IMR-90 (cell line): ENCODE measurements around the gene THADA. TPM values are rescaled to one million over a fixed set of nuclear protein-coding genes. Genes with fewer than 3 reads are reported as not detected.

ENCODE experiments used
- ATAC-seq: fragments of 200-7000 bp; cut with Tn5 transposase; 2 replicates; pipeline ENCODE4 v1.9.1; 2020; ENCODE audit warnings: low read depth, mild to moderate bottlenecking, moderate library complexity
- BruUV-seq: library from RNA; stranded (reverse); fragments of 400-500 nt; replicated peaks from 2 replicates; lab custom pipeline; 2021; lab: Mats Ljungman, UMichigan
- CTCF ChIA-PET: fragments of 300-600 bp; formaldehyde crosslinking; extraction: SDS; loops from one replicate; lab custom pipeline; 2021; ENCODE audit warnings: antibody characterized with exemption; lab: Yijun Ruan, JAX
- POLR2A ChIA-PET: fragments of 300-600 bp; sonication (Branson Sonifier 250); formaldehyde crosslinking; loops from one replicate; lab custom pipeline; 2022; ENCODE audit warnings: antibody characterized with exemption; ENCODE audit not compliant: unreplicated experiment; lab: Charles Lee
- DNase-seq: peaks from one replicate; pipeline ENCODE4 v3.0.0; 2013
- H2AFZ ChIP-seq: replicated peaks from 2 replicates; pipeline ENCODE3; 2013; ENCODE audit warnings: low read length, mild to moderate bottlenecking; ENCODE audit not compliant: poor library complexity
- H2AK5ac ChIP-seq: 2 replicates; pipeline ENCODE4 v1.6.1; 2013; ENCODE audit warnings: low read depth, low read length, inconsistent platforms
- H2AK9ac ChIP-seq: replicated peaks from 2 replicates; pipeline ENCODE3; 2013; ENCODE audit warnings: mild to moderate bottlenecking, low read depth, low read length, moderate library complexity; ENCODE audit not compliant: poor library complexity
- H2BK120ac ChIP-seq: 2 replicates; pipeline ENCODE4 v1.6.1; 2013; ENCODE audit warnings: low read depth, low read length, inconsistent platforms
- H2BK15ac ChIP-seq: 3 replicates; pipeline ENCODE4 v1.6.1; 2013; ENCODE audit warnings: low read depth, low read length, inconsistent platforms
- H2BK20ac ChIP-seq: 2 replicates; pipeline ENCODE4 v1.6.1; 2013; ENCODE audit warnings: low read depth, mild to moderate bottlenecking, inconsistent platforms, low read length, moderate library complexity
- H2BK5ac ChIP-seq: 2 replicates; pipeline ENCODE4 v1.6.1; 2013; ENCODE audit warnings: mild to moderate bottlenecking, low read depth, low read length, inconsistent platforms; ENCODE audit not compliant: poor library complexity, severe bottlenecking
- H3K14ac ChIP-seq: replicated peaks from 2 replicates; pipeline ENCODE4 v1.6.1; 2013; ENCODE audit warnings: low read depth, low read length, inconsistent platforms
- H3K18ac ChIP-seq: 2 replicates; pipeline ENCODE4 v1.6.1; 2013; ENCODE audit warnings: low read depth, low read length, control low read depth
- H3K23ac ChIP-seq: 2 replicates; pipeline ENCODE4 v1.6.1; 2013; ENCODE audit warnings: low read depth, low read length, inconsistent platforms
- H3K27ac ChIP-seq: 2 replicates; pipeline ENCODE4 v1.5.1; 2013; ENCODE audit warnings: mild to moderate bottlenecking, control low read depth, low read length; ENCODE audit not compliant: insufficient read depth
- H3K27me3 ChIP-seq: 2 replicates; pipeline ENCODE4 v1.6.1; 2013; ENCODE audit warnings: low read length; ENCODE audit not compliant: control insufficient read depth, insufficient read depth
- H3K36me3 ChIP-seq: 2 replicates; pipeline ENCODE4 v1.6.1; 2013; ENCODE audit warnings: low read length, mixed read lengths; ENCODE audit not compliant: control insufficient read depth, insufficient read depth
- H3K4ac ChIP-seq: 2 replicates; pipeline ENCODE4 v1.6.1; 2013; ENCODE audit warnings: low read depth, low read length, inconsistent platforms
- H3K4me1 ChIP-seq: 2 replicates; pipeline ENCODE4 v1.6.1; 2013; ENCODE audit warnings: low read length, mixed read lengths; ENCODE audit not compliant: control insufficient read depth, insufficient read depth
- H3K4me2 ChIP-seq: 2 replicates; pipeline ENCODE4 v1.6.1; 2013; ENCODE audit warnings: low read depth, mild to moderate bottlenecking, control low read depth, low read length, moderate library complexity
- H3K4me3 ChIP-seq: 2 replicates; pipeline ENCODE4 v1.5.1; 2013; ENCODE audit warnings: low read depth, mild to moderate bottlenecking, control low read depth, low read length, moderate library complexity; ENCODE audit not compliant: insufficient read depth
- H3K56ac ChIP-seq: 2 replicates; pipeline ENCODE4 v1.6.1; 2013; ENCODE audit warnings: low read length, inconsistent platforms; ENCODE audit not compliant: insufficient read depth; ENCODE audit errors: extremely low read depth
- H3K79me1 ChIP-seq, 2 experiments: 2 replicates each; pipeline ENCODE4 v1.6.1; 2013; ENCODE audit warnings: low read length in 2 of 2, inconsistent platforms in 1 of 2, low read depth in 1 of 2
- H3K9ac ChIP-seq: 2 replicates; pipeline ENCODE4 v1.6.1; 2013; ENCODE audit warnings: low read depth, low read length, control low read depth
- H3K9me1 ChIP-seq: 2 replicates; pipeline ENCODE4 v1.6.1; 2013; ENCODE audit warnings: low read length, inconsistent platforms; ENCODE audit not compliant: insufficient read depth
- H3K9me3 ChIP-seq: 2 replicates; pipeline ENCODE4 v1.6.1; 2013; ENCODE audit warnings: low read length; ENCODE audit not compliant: control insufficient read depth, insufficient read depth
- H4K20me1 ChIP-seq: 2 replicates; pipeline ENCODE4 v1.6.1; 2013; ENCODE audit warnings: low read length, inconsistent platforms; ENCODE audit not compliant: insufficient read depth
- H4K5ac ChIP-seq: 2 replicates; pipeline ENCODE4 v1.6.1; 2013; ENCODE audit warnings: mild to moderate bottlenecking, low read depth, low read length, control low read depth
- H4K8ac ChIP-seq, 2 experiments: 2 replicates each; pipeline ENCODE4 v1.6.1; 2013; ENCODE audit warnings: low read depth in 2 of 2, low read length in 2 of 2, control low read depth in 1 of 2, inconsistent platforms in 1 of 2
- H4K91ac ChIP-seq: 2 replicates; pipeline ENCODE4 v1.6.1; 2013; ENCODE audit warnings: low read depth, low read length, inconsistent platforms; ENCODE audit not compliant: insufficient read depth
- BHLHE40 ChIP-seq: fragments of 150-350 bp; IDR thresholded peaks from 2 replicates; pipeline ENCODE4 v1.6.1; 2016; ENCODE audit warnings: mild to moderate bottlenecking, low read depth, low read length
- CTCF ChIP-seq: conservative IDR thresholded peaks from 2 replicates; pipeline ENCODE4 v1.5.1; 2012; ENCODE audit warnings: mild to moderate bottlenecking, low read depth, low read length, improper control_type of control experiment
- MAFK ChIP-seq: IDR thresholded peaks from 2 replicates; pipeline ENCODE4 v1.6.1; 2012; ENCODE audit warnings: low read depth, low read length, improper control_type of control experiment
- POLR2A ChIP-seq: IDR thresholded peaks from 2 replicates; pipeline ENCODE4 v1.6.1; 2012; ENCODE audit warnings: mild to moderate bottlenecking, low read depth, low read length
- RAD21 ChIP-seq: IDR thresholded peaks from 2 replicates; pipeline ENCODE4 v1.6.1; 2012; ENCODE audit warnings: low read length, improper control_type of control experiment
- RFX5 ChIP-seq: IDR thresholded peaks from 2 replicates; pipeline ENCODE4 v1.8.0; 2012; ENCODE audit warnings: low read depth, mild to moderate bottlenecking, low read length, moderate library complexity
- SMC3 ChIP-seq: fragments of 150-350 bp; IDR thresholded peaks from 2 replicates; pipeline ENCODE4 v1.6.1; 2016; ENCODE audit warnings: low read depth, mild to moderate bottlenecking, antibody characterized with exemption, low read length, moderate library complexity
- USF2 ChIP-seq: fragments of 150-350 bp; IDR thresholded peaks from 2 replicates; pipeline ENCODE4 v1.6.1; 2017; ENCODE audit warnings: mild to moderate bottlenecking, antibody characterized with exemption, low read length, low read depth
- WGBS, 2 experiments: methylation state at CpG; one replicate each; pipeline versions ENCODE4 v1.1.5 to v1.1.7; 2013; ENCODE audit warnings: missing lambda C conversion rate in 2 of 2; ENCODE audit not compliant: insufficient read length in 1 of 2; ENCODE audit errors: extremely low coverage in 2 of 2; 5-methylcytosine and 5-hydroxymethylcytosine counted together
- dilution Hi-C: fragments of 300-500 bp; cut with HindIII; formaldehyde crosslinking; loops from one replicate; pipeline ENCODE4 v1.14.3; 2018; ENCODE audit warnings: low sequenced_read_pairs; ENCODE audit not compliant: unreplicated experiment
- in situ Hi-C: fragments of 300-500 bp; cut with MboI; formaldehyde crosslinking; loops from 3 replicates; pipeline ENCODE4 v1.14.3; 2019; ENCODE audit warnings: low sequenced_read_pairs, inconsistent platforms, mixed read lengths
- intact Hi-C: fragments of 100-400 bp; cut with micrococcal nuclease; formaldehyde crosslinking; loops from 2 replicates; pipeline ENCODE4 v1.10.0; 2022
- polyA plus RNA-seq, 3 experiments: library from polyadenylated mRNA; depleted of rRNA; stranded (reverse); fragments of >200 nt; gene quantifications; 2 replicates each; pipeline ENCODE4 v1.2.3, GENCODE V29; 2012; ENCODE audit warnings: low replicate concordance in 1 of 3
- total RNA-seq: library from RNA; depleted of rRNA; stranded (reverse); fragments of >200 nt; gene quantifications from 2 replicates; pipeline ENCODE4 v1.2.3, GENCODE V29; 2012

Gene THADA
- total and polyA plus RNA-seq, 2 of the 4 experiments (the other 2 are of a cell fraction), result 10.5 to 21.3 TPM

GRCh38 chr2:43266711-43267111 lies 329.1 kb downstream of the THADA start:
- POLR2A ChIA-PET, result no interaction called here

More at GRCh38 chr2:43266711-43267111, 329.1 kb downstream of the THADA start:
- TF ChIP-seq MAFK, result no peak
- TF ChIP-seq CTCF, result no peak
- TF ChIP-seq USF2, result no peak
- TF ChIP-seq BHLHE40, result no peak
- TF ChIP-seq POLR2A, result no peak
- TF ChIP-seq RAD21, result no peak
- TF ChIP-seq RFX5, result no peak
- no peak for TF ChIP-seq SMC3
- dilution Hi-C loops, result no loop called here
- Histone ChIP-seq H3K56ac (no peak overlapping the region), H3K9ac (no peak overlapping the region), H2AFZ (no peak overlapping the region), H3K27me3 (no peaks in the 10 kb centered on the region; the same call in 1 of the 2 replicates), H3K36me3 (peaks cover 2% of the 10 kb centered on the region; the same call in 1 of the 2 replicates), H3K14ac (no peak overlapping the region), H4K5ac (0 out of 2 replicates have a peak overlapping the region, but pooled peaks have one; percentile 42), H3K18ac (no peak overlapping the region), H2AK5ac (no peak overlapping the region), H3K23ac (no peak overlapping the region), H2BK15ac (no peak overlapping the region), H3K4me2 (no peak overlapping the region), H2AK9ac (no peak overlapping the region), H4K8ac (no peak overlapping the region), H3K9me1 (peaks cover 27% of the 10 kb centered on the region), H4K91ac (no peak overlapping the region), H3K4me1 (peaks cover 24% of the 10 kb centered on the region), H3K9me3 (no peaks in the 10 kb centered on the region), H3K4ac (no peak overlapping the region), H2BK120ac (no peak overlapping the region), H2BK20ac (no peak overlapping the region), H2BK5ac (no peak overlapping the region), H3K4me3 (no peak overlapping the region), H3K79me1 (no peaks in the 10 kb centered on the region), H3K27ac (no peak overlapping the region), H4K20me1 (peaks cover 13% of the 10 kb centered on the region; the same call in 1 of the 2 replicates)
- ATAC-seq (no peak), DNase-seq (peak; percentile 33)
- CTCF ChIA-PET, result interaction anchor here (1.0 kb wide), 1 partner anchor 188 kb away, joined by 3 read pairs; no protein-coding TSS in a partner anchor
- no TSS peak for BruUV-seq
- WGBS, 2 experiments, result no CpG with 5 or more reads among the region's 4 CpGs
- in situ Hi-C loops, result no loop called here
- intact Hi-C loops, result no loop called here
